HG03064 (cell line): ENCODE measurements around the gene ZDHHC1.

Experiments
- ATAC-seq: cut with Tn5 transposase; IDR thresholded peaks from one replicate; pipeline ENCODE4 v1.9.1; 2021; ENCODE audit warnings: low read depth; ENCODE audit not compliant: unreplicated experiment

ZDHHC1 gene

DNA sequence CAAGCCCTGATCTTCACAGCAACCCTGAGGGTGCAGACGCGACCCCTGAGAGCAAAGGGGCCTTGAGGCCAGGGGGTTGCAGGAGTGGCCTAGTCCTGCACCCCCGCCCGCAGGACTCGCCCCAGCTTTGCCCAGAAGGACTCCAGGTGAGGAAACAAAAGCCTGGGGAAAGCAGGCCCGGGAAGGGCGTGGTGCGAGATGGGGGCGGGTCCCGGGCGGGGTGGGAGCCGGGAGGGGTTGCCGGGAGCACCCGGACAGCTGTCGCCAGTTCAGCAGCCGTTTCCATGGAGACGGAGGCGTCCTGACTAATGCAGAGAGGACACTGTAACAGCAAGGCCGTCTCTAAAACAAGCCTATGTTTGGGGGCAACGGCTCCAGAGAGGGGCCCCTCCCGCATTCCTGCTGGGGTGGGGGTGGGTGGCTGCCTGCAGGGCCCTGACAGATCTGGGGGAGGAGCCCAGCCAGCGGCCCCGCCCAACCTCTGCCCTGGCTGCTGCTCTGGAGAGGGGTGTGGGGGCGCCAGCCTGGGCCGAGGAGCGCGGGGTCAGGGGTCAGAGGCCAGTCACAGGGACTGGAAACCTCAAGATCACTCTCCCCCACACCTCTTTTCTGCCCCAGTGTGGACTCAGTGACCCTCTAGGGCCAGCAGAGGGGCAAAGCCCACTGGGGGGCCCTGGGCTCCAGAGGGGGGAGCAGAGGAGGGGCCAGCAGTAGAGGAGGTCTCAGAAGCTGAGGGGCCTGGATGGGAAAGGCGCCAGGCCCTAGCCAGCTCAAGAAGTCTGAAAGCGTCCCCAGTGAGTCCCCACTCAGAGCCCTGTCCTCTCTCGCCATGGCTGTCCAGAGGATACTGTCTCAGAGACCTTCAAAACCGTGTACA is 19.9 kb downstream of the ZDHHC1 start:
- no peak for ATAC-seq

DNA sequence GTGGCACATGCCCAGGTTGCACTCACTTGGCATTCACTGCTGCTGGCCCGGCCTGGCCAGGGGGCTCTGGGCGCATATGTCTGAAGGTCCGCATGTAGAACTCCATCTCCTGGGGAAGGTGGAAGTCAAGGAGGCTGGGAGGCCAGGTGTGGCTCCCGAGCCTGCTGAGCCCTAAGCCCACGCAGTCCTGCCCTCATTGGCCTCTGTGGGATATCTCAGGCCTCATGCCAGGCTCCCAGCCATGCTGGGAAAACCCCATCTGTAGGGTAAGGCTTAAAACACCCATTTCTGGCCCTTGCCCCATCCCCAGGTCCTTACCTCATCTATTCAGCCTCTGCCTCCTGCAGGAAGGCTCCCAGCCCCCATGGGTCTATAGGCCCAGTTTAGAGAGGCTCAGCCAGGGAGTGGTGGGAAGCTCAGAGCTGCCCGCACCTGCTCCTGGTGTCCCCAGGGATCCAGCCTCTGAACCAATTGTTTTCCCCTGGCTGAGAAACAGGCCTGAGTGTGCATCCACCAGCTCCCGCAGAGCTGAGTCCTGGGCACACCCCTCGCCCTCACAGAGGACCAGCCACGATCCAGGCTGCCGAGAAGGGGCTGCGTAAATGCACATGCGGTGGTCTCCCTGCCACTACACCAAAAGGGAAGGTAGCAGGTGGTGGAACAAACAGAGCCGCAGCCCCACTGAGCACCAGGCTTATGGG is 20.7 kb downstream of the ZDHHC1 start:
- ATAC-seq: no peak

DNA sequence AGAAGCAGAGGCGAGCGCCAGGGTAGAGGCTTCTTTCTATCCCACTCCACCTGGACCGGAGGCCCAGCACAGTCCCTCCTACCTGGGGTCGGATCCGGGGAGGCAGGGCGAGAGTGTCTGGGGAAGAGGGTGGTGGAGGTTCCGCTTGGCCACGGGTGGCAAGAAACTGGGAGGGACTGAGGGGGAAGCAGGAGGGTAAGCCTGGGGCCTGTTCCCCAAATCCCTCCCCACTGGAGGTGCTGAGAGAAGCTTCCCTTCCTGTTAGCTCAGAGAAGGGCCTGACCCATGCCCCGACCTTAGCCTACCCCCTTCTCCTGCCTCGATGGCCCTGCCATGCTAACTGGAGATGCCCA is 21.2 kb downstream of the ZDHHC1 start:
- ATAC-seq: no peak

DNA sequence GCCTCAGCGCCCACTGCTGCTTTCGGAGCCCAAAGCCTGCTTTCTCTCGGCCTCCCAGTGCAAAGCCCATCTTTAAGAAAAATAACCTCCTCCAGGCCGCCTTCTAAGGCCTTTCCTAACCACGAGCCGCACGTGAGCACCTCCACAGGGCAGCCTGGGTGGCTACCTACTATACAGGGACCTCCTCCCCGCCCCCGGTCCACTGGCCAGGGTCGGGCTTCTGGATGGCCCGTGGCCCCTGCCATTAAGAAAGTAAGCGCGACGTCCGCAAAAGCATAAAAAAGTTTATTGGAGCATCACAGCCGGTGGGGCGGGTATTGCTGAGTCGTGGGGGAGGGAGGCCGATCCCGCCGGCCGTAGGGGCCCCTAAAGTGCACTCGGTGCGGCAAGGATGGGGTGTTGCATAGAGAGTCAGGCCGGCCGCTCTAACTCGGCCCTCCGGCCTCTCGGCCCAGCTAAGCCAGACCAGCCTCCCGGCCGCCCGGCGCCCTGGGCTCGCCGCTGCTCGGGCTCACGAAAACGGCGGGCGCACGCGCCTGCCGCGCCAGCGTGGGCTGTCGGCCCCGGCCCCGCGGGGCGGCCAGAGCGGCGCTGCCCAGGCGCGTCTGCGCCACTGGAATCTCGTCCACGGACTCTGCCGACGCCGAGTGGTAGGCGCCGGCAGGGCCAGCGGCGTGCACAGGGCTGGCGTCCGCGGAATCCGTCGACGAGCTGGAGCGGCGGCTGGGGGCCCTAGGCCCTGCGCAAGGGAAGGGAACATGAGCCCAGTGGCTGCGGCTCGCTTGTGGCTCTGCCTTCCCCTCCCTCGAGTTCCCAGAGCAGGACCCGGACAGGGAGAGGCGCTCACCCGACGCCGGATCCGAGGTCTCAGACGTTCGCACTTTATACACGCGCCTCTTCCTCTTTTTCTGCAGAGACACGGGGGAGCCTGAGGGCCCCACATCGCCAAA is 21.8 kb downstream of the ZDHHC1 start:
- ATAC-seq: no peak

DNA sequence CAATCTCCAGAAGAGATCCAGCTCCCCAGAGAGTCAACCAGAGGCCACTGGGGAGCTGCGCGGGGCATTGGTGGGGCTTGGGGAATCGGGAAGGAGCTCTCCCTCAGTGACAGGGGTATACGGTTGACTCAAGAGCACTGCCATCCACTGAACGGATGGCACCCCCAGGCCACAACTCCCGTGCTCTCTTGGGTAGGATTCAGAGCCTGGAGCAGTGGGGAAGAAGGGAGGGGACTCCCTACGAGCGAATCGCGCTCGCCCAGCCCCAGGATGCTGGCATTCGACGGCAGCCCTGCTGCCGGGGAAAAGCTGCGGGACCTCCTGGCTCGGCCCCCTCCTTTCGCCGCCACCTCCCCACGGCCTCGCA is 22.5 kb downstream of the ZDHHC1 start:
- no peak for ATAC-seq

DNA sequence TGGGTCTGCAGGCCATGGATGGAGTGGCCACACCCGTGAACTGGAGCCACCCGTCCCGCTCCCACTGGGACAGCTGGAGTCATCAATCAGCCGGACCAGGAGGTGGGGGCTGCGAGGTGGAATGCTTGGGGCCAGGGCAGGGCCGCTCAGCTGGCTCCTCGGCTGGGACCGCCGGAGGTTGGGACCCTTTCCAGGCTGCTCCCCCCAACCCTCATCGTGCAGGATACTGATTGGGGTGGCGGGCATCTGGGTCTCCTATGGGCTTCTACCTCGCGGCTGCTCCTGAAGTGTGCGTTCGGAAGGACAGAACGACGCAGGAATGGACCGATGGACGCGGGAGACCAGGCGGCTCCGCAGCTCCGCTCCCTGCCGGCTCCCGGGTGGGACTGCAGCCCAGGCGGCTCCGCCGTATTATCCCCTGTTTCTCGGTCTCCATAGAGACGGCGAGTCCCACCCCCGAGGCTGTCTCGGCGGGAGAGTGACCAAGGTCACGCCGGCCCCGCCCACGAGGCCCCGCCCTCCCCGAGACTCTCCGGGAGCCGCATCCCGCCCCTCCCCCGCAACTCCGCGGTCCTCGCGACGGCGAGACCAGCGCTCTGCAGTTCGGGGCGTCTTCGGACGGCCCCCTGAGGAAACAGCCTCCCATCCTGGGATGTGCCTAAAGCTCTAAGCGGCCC is 23.0 kb downstream of the ZDHHC1 start, which contains the start of gene TPPP3:
TPPP3 (minus strand) TSS at position 388 of the 677 bp plus-strand sequence. CDS start 2,387 bp downstream, outside the sequence.
- no peak for ATAC-seq

DNA sequence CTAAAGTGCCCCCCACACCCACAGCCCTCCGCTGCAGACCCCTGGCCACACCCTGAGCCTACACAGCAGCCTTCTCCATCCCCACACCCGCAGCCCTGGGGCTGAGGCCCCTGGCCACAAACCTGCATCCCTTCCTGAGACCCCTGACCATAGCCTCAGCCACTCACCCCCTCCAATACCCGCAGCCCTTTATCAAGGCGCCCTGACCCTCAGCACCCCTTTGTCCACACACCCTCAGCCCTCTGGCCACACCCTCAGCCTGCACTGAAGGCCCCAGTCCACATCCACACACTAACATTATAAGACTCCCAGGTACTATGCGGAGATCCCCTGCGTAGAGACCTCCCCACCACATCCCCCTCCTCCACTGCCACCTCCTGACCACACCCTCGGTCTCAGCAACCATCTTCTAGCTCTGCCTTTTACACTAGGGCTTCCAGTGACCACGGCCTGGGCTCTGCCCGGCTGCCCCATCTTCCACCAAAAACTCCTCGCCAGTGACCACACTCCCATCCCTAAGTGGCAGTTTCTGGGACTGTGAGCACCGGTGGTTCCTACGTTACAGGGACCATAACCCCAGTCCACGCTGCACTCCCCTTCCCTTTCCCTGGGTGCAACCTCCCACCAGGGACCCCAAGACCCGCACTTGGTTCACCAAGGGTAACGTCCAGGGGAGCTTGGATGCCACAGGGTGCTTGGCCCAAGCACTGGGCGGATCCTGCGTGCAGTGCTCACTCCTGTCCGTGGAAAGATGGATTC is 23.8 kb downstream of the ZDHHC1 start:
- no peak for ATAC-seq

DNA sequence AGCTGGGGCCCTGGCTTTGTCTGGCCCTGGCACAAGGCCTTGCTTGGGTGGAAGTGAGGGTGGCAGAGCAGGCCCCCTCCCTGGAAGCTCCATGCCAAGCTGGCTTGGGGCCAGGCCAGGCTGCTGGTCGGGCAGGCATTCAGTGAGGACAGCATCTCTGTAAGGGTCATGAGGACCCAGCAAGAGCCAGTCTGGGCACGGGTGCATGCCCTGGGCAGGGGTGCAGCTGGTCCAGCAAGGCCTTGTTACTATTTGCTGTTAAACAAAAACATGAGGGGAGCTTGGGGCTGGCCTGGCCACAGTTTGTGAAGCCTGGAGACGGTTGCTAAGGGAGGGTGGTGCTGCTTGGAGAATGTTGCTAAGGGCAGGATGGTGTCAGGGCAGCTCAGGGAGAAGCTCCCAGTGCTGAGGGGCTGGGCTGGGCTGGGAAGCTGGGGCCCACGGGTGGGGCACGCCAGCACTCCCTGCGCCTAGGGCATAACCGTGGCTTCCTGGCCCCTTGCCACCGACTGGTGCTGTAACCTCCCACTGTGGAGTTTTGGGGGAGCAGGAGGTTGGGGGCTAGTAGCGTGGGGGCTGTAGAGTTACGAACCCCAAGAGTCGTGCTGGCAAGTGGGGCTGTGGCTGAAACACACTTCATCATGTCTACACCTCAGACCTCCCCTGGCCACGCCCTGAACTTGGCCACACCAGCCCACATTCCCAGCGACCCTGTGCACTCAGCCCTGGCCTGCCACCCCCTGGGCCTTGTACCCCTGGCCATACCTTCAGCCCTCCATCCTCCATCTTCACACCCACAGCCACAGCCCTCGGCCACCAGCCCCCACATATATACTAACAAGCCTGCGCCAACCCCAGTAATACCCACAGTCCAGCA is 24.6 kb downstream of the ZDHHC1 start:
- no peak for ATAC-seq

DNA sequence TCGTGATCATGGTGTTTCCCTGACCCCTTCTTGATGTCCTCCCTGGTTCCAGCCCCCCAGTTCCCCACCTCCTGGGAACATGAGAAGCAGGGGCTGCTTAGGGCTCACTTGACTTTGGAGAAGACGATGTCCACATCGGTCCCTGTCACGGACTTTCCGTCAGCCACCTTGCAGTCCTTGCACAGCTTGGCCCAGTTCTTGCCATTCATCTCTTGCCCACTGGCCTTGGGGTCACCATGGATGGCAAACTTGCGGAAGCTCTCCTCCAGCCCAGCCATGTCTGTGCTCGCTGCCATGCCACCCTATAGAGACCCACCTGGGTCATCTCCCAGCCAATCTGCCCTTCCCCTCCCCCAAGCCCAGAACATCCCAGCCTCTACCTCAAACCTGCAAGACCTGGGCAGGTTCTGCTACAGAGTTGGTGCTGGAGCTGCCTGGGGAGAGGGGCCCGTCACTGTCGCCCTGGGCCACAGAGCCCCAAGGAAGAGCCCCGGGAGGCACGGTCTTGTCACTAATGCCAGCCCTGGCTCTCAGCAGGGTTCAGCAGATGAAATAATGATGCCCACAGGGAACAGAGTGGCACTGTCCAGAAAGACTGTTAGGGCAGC is 25.4 kb downstream of the ZDHHC1 start:
- ATAC-seq: no peak

DNA sequence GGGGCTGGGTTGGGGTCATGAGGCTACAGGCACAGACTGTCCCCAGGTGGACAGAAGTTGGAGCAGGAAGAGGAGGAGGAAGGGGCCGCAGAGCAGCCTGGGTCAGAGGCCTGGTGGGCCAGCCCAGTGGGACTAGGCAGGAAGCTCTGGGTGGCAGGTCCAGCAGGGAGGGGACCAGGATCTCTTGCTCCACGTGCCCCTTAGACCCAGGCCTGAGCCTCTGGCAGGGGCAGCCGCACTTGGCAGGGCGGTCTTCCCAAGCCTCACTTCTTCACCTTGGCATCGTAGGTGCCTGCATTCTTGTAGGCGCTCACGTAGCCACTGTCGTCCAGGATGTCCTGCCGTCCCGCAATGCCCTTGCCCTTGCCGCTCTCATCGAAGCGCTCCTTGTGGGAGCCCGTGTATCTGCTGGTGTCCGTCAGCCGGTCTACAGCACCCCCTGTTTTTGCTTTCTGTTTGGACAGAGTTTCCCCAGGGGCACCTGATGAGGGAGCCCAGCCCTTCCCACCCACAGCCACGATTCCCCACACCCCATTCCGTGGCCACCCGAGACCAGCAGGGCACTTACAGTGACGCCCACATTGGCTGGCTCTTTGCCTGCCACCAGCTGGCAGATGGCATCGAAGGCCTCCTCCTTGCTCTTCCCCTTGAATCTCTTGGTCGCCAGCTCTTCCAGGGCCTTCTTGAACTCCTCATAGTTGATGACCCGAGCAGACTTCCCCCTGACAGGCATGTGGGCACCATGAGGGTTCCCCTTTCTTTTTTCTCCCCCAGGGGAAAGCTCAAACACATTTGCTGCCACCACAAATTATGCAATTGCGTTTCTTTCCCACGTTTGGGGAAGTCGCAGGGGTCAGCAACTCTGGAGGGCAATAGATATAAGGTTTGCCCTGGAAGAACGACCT is 26.1 kb downstream of the ZDHHC1 start:
- ATAC-seq: no peak

DNA sequence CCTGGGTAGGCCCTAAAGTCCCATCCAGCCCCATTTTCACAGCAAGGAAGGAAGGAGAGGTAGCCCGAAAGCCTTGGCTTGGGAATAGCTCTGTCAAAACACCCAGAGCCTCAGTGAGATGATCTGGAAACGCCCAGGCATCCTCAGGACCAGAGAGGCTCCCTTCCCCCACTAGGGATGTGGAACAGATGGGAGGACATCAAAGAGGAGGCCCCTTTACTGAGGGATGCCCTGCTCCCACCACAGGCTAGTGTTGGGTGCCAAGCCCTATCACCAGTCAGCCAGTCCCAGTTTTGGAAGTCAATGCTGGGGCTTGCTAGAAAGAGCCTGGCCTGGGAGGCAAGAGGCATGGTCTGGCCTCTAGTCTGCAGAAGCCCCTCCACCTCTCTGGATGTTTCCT is 27.7 kb downstream of the ZDHHC1 start:
- ATAC-seq: no peak

DNA sequence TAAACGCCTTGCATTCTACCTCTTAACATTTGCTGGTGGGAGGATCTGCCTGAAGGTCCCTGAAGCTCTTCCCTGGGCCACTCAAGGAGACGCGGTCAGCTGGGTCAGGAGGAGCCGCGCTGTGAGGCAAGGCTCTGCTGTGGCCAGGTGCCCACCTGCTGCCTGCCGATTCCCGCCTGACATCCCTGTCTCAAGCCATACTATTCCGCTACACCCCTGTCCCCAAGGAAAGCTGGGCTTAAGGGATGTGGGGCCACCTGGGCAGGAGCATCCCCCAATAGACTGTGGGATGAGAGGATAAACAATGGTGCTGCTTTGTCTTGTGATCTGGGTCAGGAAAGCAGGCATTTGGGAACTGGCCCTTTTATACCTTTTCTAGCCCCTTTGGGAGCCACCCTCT is 28.1 kb downstream of the ZDHHC1 start:
- no peak for ATAC-seq

DNA sequence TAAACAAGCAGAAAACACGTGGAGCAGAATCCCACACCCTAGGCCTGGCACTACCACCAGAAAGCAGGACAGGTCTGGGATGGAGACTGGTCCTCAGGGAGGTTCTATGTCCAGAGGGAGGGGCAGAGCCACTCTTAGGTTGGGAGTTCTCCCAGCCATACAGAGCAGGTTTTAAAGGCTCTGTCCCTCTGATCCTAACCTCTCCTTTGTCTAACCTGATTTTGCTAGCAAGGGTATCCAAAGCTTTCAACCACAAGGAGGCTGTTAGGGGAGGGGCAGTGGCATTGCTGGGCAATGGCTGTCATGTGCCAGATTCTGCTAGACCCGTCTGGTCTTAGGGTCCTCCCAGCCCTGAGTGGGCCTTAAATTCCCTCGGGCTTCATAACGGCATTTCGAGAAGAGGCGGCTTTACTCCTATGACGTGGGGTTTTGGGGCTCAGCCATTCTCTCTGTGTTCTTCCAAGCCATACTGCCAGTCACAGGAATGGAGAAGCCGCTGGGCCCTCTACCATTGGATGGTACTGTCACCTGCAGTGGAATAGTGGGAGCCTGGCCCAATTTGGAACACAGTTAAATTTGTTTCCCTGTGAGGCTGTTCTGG is 28.7 kb downstream of the ZDHHC1 start:
- ATAC-seq: no peak

DNA sequence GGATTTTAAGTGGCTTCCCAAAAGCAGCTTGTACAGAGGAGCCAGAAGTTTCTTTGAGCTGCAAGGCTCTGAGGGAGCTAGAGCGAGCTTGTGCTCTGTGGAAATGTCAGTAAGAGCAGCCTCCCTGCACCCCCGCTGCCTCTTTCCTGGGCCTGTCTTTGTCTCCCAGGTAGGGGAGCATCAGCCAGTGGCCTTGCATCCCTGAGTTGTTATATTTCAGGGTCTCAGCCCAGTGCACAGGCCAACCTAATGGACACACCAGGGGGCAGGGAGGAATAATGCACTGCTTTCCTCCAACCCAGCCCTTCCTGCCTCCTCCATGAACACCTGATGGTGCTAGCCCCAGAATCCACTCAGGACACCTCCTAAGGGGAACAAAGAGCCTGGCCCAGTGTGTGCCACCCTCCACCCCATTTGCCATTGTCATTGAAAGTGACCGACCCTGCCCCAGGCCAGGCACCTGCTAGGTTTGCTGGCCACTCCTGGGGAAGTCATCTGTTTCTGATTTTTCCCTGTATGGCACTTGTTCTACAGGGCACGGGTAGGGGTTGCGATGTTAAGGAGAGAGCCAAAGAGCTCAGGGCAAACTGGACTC is 29.3 kb downstream of the ZDHHC1 start:
- ATAC-seq: no peak

DNA sequence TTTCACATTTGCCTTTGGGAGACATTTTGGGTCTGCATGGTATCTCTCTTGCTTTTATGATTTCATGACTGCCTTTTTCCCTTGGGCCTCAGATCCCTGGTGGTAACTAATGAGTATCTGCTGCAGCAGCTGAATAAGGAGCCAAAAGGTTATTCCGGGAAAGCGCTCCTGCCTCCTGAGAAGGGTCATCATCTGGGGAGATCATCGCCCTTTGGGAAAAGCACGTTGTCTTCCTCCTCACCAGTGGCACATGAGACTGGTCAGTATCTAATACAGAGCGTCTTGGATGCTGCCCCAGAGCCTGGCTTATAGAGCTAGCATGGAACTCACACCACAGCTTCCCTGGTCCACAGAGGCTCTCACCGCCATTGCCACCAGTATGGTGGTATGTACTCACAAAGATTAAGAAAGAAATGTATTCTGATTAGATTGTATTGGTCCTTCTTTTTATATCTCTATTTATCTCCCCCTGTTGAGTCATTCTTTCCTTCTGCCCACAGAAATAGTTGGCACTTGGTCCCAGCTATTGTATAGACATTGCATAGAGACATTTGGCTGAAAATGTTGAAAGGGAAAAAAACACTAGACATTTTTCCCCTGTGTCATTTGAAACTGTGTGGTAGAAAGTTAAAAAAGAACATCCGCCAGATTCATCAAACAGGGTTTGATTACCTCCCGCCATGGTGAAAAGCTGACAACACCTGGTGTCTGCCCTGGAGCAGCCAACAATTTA is 31.3 kb downstream of the ZDHHC1 start:
- no peak for ATAC-seq

DNA sequence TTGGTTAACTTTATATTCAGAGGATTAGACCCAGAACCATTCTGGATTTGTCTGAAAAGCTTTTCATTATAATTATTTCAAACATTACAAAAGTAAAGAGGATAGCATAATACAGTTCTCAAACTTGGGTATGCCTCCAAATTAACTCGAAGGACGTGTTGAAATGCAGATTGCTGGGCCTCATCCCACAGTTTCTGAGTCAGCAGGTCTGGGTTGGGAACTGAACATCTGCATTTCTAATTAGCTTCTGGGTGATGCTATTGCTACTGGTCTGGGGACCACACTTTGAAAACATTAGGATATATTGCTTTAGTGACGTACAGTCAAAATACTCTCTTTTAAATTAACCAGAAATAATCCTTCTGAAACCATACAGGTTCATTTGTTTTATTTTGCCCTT is 33.0 kb downstream of the ZDHHC1 start:
- no peak for ATAC-seq
